Hematopoietic multipotent progenitor cell treated with erythropoietin and hydrocortisone succinate and interleukin-3 and kit ligand, for 15 days (in vitro differentiated cells): Measurements from ENCODE around the gene NOS3.
"Not testable (repeated sequence)": the region's sequence is repeated elsewhere in the genome, so short reads cannot be mapped to it uniquely, and the experiment has no call there.

Experiments
- DNase-seq: peaks from one replicate; pipeline ENCODE4 v3.0.0-alpha.2; 2015; ENCODE audit warnings: low spot score

Gene NOS3

DNA sequence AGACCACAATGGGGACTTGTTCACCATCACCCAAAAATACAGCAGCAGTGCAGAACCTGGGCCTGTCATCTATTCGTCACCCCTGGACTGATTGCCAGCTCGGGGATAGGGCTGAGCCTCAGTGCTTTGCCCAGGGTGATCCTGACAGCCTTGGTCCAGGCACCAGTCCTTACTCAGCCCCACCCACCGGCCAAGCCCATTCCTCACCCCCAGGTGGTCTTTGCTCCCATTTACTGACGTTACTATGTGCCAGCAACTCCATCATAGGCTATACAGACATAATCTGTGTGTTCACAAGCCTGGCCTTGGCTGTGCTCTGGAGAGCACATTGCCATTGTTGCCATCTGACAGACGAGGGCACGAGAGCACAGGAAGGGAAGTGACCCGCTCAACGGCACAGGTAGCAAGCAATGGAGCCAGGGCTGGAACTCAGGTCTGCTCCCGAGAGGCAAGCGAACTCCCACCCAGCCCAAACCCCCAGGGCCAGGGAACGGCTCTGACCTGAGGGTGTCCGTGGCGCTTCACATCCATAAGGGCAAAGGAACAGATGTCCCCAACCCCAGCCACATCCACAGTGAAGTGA, 26.6 kb downstream of the NOS3 start:
- DNase-seq, result no peak

DNA sequence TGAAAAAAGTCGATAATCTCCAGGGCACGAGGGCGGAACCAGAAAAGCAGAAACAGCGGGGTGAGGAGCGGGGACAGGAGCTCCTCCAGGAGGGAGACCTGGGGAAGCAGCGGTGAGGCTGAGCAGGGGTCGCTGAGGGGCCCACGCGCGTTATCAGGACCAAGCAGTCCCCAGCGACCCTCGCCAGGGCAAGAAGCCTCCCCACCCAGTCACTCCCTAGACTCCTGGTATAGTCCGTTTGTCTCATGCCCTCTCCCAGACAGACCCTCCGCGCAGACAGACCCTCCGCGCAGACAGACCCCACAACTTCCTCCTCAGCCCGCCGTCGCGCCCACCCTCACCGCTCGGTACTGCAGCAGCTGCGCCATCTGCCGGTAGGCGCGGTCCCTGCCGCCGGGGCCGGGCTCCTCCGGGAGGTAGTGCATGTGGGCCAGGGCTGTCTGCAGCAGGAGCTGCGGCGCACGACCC, 27.2 kb downstream of the NOS3 start:
- peak; percentile 57 for DNase-seq

GRCh38 chr7:151018421-151019129, 27.8 kb downstream of the NOS3 start:
- DNase-seq, result no peak

DNA sequence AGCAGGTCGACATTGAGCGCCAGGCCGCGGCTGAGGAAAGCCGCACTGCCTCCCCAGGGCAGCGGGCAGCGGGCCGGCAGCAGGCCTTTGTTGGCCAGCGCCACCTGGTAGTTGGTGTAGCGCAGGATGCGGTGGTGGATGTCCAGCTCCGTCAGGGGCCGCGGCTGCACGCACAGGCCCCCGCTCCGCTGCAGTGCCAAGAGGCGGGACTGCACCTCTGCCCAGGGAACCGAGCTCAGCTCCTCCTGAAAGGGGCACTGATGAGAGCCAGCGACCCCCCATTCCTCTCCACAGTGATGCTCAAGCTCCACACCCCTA, 28.3 kb downstream of the NOS3 start:
- DNase-seq, result no peak

GRCh38 chr7:151020231-151020630, 29.4 kb downstream of the NOS3 start:
- DNase-seq, result no peak

GRCh38 chr7:151023232-151023631, 32.4 kb downstream of the NOS3 start:
- DNase-seq, result no peak

DNA sequence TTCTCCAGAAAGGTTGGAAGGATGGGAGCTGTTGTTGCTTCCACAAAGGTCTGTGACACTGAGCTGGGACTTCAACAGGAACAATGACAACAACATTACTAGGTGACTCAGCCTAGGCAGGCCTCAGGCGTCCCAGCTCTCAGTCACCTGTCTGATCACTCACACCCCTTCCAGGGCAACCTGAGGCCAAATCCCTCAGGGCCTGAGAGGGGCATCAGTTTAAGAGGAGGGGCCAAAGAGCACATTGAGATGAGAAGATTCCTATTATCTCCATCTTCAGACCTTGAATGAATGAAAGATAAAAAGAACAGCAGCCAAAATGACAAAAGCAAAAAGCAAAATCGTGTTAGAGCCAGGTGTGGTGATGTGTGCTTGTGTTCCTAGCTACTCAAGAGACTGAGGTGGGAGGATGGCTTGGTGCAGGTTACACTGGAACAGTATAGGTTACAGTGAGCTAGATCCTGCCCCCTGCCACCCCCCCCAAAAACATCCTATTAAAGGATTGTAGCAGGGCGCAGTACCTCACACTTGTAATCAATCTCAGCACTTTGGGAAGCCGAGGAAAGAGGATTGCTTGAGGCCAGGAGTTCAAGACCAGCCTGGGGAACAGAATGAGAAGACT, 33.7 kb downstream of the NOS3 start, which contains the start of gene ATG9B:
TSS of gene ATG9B (minus strand) at position 60 of the 622 bp plus-strand sequence. CDS start 71 bp downstream, outside the sequence.
- DNase-seq, result no peak

DNA sequence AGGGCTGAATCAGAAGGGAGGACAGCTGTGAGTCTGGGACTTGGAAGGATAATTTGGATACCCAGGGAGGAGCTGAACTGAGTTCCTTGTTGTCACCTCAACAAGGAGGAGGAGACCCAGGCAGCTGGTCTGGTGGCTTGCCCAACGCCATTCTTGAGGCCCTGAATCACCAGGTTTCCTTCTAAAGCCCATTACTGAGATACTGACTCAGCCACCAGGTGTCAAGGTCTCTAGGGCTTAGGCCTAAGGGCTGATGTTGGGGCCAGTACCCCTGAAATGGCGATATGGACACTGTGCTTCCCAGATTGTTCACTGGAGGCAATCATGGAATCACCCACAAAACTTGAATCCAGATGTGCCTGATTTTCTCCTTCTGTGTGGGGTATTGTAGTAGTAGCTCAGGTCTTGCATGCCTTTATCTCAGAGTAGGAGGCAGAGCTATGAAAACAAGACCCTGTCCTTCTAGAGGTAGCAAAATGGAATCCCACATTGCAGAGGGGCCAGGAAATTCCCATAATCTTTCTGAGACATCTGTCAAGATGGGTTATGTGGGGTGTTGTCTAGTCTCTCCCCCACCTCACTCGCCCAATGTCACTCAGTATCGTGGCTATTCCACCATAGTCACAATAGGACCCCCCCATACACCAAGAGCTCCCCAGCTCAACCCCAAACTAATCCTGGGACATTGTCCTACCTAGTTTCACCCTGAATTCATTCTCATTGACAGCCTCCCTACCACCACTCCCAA, 35.3 kb downstream of the NOS3 start:
- DNase-seq, result no peak

DNA sequence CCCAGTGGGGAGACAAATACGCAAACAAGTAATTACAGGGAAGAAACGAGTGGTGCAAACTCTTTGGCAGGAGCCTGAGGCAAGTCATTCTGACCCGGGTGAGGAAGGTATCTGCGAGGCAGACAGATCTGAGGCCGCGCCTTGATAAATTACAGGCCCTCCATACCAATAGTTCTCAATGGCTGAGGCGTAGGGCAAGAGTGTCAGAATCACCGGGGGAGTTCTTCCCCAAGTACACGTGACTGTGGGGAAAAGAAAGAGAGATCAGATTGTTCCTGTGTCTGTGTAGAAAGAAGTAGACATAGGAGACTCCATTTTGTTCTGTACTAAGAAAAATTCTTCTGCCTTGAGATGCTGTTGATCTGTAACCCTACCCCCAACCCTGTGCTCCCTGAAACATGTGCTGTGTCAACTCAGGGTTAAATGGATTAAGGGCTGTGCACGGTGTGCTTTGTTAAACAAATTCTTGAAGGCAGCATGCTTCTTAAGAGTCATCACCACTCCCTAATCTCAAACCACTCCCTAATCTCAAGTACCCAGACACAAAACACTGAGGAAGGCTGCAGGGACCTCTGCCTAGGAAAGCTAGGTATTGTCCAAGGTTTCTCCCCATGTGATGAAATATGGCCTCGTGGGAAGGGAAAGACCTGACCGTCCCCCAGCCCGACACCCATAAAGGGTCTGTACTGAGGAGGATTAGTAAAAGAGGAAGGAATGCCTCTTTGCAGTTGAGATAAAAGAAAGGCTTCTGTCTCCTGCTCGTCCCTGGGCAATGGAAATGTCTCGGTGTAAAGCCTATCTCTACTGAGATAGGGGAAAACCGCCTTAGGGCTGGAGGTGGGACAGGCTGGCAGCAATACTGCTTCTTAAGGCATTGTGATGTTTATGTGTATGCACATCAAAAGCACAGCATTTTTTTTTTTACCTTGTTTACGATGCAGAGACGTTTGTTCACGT, 36.2 kb downstream of the NOS3 start:
- DNase-seq, result peak; percentile 61

DNA sequence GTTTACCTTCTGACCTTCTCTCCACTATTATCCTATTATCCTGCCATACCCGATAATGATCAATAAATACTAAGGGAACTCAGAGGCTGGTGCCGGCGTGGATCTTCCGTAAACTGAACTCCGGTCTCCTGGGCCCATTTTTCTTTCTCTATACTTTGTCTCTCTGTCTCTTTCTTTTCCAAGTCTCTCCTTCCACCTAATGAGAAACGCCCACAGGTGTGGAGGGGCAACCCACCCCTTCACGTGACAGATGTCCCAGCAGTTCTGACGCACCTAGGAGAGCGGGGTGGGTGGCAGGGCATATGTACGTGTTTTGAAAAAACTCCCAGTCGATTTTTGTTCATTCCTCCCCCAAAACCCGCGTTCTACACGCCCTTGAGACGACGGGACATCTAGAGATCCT, 36.9 kb downstream of the NOS3 start:
- DNase-seq, result not testable (repeated sequence)

DNA sequence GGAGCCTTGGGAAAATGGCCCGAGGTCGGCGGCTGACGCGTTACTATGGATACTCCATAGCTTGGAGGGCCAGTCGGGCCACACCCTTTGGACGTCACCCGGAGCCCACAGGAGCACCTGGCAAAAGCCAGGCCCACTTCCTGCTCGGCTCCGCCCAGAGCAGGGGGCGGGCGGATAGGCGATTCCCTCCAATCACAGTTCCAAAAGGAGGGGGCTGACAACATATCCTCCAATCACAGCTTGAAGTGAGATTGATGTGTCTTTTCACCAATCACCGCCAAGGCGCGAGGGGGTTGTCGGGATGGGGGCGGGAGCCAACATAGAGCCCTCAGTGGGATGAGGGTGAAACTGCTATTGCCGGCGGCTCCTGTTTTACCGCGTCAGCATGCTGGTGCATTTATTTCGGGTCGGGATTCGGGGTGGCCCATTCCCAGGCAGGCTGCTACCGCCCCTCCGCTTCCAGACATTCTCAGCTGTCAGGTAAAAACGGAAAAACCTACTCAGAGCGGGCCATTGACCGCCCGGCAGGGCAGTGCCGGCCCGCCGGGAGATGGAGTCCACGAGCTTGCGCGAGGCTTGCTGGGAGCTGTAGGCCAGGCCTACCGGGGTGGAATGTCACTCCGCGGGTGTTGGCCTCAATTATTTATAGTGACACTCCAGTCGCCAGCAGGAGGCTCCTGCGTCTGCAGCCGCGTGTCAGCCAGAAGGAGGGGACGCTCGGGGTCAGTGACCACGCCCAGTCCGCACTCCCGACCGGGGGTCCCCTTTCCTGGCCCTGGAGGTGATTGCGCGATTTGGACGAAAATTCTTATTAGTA, 37.5 kb downstream of the NOS3 start, which contains the start of gene ABCB8:
TSS of gene ABCB8 (plus strand) at position 320 of the 817 bp plus-strand sequence. CDS start at position 386, 66 bp downstream.
- DNase-seq, result peak; percentile 99

- no peak for DNase-seq
These were observed 38.2 kb downstream of the NOS3 start for GRCh38 chr7:151028948-151029501.

DNA sequence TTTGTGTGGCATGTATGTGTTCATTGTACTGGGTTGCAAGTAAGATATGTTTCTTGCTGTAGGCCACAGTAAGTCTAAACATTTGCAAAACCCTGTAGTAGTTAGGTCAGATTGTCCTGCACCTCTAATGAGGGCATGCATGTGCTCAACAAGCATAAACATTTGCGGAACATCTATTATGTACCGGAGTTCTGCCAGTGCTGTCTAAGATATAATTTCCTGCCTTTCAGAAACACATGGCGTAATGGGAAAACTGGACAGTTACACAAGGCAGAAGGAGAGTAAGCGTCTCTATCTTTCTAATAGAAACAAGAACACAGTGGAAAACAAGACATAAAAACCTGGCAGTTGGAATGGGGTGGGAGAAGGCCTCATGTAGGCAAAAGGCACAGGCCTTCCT, 40.2 kb downstream of the NOS3 start:
- no peak for DNase-seq

DNA sequence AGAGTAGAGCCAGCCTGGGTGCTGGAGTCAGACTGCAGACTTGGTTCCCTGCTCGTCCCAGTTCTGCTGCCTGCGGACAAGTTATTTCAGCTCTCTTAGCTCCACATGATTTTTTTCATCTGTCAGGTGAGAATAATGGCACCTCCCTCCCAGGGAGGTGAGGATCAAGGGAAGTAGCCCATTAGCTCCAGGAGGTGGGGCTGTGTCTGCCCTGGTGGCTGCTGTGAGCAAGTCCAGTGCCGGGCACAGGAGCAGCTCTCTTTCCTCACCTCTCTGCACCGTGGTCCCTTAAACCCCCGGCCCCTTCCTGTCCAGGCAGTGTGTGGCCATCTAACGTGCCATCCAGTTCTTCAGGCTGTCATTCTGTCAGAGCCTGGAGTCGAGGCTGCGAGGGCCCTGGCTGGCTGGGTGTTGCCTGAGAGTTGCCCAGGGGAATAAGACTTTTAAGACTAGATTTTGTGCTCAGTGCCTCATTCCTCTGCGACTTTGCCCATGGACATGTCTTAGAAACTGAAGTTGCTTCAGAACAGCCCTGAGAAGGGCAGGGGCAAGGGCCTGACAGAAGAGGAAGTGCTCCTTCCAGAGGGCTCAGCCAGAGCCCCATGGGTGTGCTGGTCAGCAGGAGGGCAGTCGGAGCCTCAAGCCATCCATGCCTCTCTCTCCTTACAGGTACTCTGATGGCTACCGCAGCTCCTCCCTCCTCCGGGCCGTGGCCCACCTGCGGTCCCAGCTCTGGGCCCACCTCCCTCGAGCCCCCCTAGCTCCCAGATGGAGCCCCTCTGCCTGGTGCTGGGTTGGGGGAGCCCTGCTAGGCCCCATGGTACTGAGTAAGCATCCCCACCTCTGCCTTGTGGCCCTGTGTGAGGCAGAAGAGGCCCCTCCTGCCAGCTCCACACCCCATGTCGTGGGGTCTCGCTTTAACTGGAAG, 42.4 kb downstream of the NOS3 start:
- no peak for DNase-seq

DNA sequence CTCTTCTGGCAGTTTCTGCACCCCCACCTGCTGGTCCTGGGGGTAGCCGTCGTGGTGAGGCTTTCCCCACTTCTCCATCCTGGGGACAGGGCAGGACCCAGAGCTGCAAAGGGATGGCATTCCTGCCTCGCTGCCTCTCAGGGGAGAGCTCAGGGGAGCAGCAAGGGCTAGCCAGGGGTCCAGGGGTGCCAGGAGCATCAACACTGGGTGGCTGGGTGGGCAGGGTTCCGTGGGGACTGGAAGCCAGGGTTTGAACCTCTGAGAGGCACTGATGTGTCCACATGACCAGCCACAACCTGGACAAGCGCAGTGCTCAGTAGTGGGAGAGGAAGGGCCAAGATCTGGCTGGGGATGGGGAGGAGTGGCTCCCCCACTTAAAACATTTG, 43.0 kb downstream of the NOS3 start:
- DNase-seq, result no peak

DNA sequence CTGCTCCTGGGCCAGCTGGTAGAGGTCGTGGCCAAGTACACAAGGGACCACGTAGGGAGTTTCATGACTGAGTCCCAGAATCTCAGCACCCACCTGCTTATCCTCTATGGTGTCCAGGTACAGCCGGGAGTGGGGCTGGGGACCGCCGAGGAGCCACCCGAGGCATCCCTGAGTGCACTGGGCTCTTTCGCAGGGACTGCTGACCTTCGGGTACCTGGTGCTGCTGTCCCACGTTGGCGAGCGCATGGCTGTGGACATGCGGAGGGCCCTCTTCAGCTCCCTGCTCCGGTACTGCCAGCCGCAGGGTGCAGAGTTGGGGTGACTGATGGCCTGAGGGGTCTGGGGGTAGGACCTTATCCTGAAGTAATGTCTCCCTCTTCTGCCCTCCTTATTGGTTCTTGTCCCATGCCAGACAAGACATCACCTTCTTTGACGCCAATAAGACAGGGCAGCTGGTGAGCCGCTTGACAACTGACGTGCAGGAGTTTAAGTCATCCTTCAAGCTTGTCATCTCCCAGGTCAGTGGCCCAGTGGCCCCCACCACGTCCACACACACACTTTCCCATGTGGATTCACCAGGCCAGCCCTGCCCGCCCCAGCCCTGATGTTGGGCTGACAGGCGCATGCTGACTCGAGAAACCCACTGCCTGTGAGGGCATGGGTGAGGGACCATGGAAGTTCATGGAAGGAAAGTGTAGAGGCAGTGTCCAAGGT, 43.7 kb downstream of the NOS3 start:
- no peak for DNase-seq

DNA sequence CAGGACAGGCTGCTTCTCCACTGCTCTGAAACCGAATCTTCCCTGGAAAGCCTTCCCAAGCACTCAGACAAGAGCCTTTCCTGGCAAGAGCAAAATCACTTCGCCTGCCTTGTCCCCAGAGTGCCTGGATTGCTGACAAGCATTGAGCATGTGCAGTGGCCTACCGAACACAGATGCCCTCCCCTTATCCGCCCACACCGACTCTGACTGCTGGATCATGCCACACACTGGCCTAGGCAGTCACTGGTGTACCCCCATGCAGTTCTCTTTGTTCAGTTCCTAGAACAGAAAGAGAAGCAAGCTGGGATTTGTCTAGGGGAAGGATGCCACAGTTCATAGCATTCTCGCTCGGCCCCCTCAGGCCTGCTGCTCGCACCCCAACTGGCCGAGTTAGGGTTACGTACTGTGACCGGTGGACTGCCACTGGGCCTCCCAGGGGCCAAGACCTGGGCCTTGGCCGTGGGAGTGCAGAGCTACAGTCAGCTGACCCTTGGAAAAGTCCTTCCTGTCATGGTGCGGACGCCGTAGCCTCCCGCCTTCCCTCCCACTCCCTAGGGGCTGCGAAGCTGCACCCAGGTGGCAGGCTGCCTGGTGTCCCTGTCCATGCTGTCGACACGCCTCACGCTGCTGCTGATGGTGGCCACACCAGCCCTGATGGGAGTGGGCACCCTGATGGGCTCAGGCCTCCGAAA, 44.4 kb downstream of the NOS3 start:
- DNase-seq, result no peak

DNA sequence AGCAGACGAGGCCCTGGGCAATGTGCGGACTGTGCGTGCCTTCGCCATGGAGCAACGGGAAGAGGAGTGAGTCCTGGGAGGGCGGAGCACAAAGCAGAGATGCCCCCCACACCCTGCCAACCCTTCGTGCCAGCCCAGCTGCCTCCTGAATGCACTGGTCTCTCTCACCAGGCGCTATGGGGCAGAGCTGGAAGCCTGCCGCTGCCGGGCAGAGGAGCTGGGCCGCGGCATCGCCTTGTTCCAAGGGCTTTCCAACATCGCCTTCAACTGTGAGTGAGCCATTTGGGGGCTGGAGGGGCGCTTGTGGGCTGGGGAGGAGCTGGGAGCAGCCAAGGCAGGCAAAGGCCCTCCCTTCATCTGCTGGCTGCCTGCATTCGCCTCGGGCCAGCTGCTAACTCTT, 45.1 kb downstream of the NOS3 start:
- DNase-seq, result no peak
